Testis (tissue), 2 donors: ENCODE results near the gene LYPD8.

Experiments used
- POLR2A ChIP-seq: fragments of 450-650 bp; IDR thresholded peaks from one replicate; pipeline ENCODE4 v1.6.1; 2017; ENCODE audit warnings: antibody characterized with exemption, mild to moderate bottlenecking, moderate library complexity
- TF ChIP-seq, protein P1 (sequence below), 3 experiments: fragments of 450-650 bp in 2 of 3; fragments of 200-600 bp in 1 of 3; sonication (generic) in 1 of 3; IDR thresholded peaks; one replicate each; pipeline ENCODE4 v1.5.1; 2016 to 2019; ENCODE audit warnings: antibody characterized with exemption in 3 of 3, mild to moderate bottlenecking in 2 of 3, moderate library complexity in 1 of 3

DNA sequence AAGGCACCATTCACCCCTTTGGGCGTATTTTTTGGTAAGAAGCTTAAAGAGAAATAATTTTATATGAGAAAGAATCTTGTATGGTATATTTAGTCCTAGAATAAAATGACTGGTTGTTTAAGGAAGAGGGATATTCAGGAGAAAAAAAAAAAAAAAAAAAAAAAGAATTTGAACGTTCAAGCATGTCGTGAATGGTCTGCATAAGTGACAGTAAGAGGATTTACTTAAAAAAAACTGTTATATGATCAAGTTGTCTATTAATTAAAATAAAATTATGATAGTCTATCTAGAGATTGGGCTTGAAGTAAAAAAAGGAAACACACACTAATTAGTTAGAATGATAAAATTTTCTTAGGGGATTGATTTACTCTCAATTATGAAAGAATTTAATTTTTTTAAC is 41.3 kb downstream of the LYPD8 start:
- TF ChIP-seq, protein P1, sequence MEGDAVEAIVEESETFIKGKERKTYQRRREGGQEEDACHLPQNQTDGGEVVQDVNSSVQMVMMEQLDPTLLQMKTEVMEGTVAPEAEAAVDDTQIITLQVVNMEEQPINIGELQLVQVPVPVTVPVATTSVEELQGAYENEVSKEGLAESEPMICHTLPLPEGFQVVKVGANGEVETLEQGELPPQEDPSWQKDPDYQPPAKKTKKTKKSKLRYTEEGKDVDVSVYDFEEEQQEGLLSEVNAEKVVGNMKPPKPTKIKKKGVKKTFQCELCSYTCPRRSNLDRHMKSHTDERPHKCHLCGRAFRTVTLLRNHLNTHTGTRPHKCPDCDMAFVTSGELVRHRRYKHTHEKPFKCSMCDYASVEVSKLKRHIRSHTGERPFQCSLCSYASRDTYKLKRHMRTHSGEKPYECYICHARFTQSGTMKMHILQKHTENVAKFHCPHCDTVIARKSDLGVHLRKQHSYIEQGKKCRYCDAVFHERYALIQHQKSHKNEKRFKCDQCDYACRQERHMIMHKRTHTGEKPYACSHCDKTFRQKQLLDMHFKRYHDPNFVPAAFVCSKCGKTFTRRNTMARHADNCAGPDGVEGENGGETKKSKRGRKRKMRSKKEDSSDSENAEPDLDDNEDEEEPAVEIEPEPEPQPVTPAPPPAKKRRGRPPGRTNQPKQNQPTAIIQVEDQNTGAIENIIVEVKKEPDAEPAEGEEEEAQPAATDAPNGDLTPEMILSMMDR (IDR thresholded peaks at IDR 0.05) = no peak
- TF ChIP-seq POLR2A = no peak
